ENCODE measurements around the gene ARHGAP22.
"Not testable (repeated sequence)": the region's sequence is repeated elsewhere in the genome, so short reads cannot be mapped to it uniquely, and the experiment has no call there.

Gene ARHGAP22

DNA sequence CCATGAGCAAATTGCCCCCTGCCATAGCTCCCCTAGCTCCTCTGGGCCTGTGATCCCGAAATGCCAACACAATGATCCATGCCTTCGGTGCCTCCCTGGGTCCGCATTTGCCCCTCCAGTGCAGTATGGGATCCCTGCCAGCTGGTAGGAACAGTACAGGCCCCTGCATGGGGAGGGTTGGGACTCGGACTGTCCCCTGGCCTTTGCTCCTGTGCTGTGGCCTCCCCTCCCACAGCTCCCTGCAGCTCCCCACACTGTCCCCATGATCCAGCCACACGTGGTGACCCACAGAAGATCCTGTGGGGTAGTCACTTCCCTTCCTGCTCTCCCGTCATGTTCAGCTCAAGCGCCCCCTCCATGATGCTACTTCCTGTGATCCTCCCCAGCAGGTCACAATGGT lies 158.1 kb downstream of the ARHGAP22 start:
- DNase-seq: no peak

DNA sequence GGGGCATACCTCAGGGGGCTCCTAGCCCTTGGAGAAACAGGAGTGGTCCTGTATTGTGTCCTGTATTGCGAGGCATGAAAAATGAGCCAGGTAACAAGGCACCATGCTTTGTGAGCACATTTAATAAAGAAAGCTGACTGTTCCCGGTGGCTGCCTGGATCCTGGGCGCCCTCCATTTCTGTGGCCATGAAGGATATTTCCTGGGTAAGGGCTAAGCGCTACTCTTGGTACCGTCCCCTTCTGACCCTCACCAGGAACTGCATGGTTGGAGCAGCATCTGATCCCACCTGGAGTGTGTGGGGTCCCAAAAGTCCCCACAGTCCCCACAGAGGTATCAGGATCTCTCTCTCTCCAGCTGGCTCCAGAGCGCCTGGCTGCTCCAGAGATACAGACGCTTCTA lies 158.9 kb downstream of the ARHGAP22 start:
- no peak for DNase-seq

DNA sequence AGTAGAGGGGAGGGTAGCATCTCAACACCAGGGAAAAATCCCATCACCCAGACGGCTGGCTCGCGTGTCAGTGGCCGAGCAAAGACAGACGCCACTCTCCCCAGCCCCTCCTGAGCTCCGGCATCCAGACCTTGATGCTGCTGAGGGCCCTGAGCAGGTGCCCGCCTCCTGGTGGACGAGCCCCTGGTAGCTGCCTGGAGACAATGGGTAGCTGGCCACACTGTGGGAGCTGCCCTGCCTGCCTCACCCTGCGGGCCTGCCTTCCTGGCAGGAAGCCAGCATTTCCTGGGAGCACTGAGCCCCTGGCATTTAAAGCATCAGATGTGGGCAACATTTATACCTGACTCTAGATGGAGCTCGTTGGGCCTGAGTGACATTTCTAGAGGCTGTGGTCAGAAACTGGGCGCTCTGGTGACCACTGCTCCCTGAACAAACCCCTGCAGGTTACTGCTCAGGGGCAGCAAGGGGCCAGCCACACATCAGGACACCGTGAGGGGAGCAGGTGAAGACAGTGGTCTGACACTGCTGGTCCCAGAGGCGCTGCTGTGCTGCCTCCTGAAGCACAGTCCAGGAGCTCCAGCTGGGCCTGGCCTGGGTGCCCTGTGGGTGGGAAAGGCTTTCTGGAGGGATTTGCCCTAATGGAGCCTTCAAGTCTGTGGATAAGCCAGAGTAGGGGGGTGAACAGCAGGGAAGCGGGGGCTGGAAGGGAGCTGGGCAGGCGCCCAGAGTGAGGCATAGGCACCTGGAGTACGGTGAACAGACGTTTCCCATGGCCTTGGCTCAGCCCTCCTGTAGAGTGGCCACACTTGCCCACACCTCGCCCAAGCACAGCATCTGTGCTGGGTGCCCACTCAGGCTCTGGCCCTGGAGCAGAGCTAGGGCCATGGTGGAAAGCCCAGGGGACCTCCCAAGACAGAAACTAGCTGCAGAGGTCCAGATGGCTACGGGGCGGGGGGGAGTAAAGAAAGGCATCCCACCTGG lies 159.7 kb downstream of the ARHGAP22 start:
- peak; percentile 35 for DNase-seq

DNA sequence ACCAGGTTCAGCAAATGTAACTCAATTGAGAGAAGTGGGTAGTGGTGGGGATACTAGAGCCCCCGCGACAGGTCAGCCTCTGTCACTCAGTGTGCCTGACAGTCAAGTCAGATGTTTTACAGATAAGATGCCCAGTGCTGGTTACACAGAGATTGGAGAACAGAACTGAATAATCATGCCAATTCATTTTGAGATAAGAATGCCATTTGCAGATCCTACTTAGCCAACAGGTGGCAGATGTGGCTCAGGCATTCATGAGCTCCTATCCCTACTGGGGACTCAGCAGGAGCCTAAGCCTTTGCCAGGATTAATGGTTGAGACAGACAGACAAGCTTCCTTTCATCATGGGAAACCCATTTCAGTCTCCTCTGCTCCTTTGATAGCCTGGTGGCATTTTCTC lies 160.6 kb downstream of the ARHGAP22 start:
- no peak for DNase-seq

DNA sequence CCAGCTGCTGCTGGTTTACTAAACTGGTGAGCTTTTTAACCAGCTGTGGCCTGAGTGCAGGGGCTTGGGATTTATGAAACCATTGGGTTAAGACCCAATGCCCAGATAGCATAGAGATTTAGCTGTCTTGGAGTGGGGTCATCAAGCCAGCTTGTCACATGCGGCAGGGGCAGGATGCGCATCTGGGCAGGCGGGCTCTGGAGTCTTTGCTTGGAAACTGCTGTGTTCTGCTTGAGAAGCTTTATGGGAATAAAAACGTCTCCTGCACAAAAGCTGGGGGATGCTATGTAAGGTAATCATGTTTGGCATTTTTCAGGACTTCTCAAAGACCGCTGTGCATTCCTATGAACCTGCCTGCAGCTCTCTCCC lies 162.1 kb downstream of the ARHGAP22 start:
- no peak for DNase-seq

DNA sequence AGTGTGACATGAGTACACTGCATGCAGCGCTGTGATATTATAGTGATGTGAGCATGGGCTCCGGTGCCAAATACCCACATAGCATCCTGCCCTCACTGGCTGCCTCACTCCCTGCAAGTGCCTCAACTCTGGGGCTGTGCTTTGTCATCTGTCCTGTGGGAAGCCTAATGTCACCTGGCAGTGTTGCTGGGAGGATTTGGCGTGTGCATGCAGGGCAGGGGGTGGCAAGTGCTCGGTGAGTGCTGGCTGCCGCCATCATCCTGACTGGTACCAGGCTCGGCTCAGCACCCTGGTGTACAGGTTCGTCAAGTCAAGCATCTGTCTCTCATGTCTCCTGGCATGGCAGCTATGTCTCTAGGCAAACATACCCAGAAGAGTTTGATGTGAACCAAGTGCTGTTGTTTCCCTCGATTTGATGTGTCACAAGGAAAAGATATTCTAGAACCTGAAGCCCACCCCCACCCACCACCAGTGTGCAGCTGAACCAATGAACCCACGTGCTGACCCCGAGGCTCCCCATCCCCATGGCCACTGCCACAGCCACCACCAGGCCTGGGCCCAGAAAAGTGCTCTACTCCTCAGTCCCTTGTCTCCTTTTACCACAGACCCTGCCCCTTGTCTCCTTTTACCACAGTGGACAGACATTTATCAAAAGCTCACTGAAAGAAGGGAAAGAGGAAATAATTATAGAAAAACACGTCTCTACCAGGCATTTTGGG lies 162.6 kb downstream of the ARHGAP22 start:
- no peak for DNase-seq

DNA sequence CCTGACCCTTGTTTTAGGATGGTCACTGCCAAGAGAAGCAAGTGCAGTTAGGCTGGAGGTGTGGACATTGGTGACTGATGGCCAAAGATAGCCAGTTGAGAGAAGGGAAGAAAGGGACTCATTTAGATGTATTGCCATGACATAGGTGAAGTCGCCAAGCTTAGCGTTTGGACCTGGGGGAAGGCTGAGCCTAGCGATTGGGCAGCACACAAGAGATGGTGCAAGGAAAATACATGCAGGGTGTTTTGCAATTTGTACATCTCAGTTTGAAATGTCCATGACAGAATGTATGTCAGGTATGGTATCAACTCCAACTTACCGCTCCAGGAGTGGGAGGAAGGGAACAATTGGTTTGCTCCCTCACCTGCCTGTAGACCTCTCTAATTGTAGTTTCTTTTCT lies 164.1 kb downstream of the ARHGAP22 start:
- DNase-seq: no peak

DNA sequence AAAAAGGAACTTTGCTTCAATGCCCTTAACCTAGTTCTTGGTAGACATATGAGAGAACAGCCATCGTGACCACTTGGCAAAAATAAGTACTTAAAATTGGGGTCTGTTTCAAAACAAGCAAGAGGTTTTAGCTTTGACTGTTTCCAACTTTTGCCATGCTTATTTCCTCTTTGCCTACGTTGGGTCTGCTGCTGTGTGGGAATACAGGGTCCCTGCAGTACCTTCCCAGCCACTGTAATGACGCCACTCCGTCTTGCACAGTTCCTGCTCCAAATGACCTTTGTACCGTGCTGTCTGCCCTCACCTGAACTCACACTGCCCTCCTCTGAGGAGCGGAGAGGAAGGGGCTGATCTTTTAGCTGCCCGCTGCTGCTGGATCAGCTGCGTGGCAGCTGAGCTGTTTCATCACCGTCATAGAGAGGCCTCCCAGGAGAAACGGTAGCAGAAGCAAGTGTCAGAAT lies 165.3 kb downstream of the ARHGAP22 start:
- DNase-seq: no peak

DNA sequence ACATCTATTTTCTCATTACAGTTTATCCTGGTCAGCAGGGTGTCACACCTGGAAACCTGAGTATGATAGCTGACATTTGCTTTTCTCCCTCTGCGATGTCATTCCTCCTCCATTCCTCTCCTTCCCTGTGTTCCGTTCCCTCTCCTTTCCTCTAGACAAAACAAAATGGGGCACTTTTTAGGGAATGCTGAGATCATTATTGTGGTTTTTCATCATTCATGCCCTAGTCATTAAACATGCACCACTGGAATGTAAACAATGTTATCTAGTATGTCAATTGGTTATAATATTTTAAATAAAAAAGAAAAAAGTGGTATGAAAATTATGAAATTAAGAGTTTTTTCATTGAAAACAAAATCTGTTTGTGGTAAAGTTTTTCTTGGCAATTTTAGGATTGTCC lies 165.8 kb downstream of the ARHGAP22 start:
- no peak for DNase-seq

DNA sequence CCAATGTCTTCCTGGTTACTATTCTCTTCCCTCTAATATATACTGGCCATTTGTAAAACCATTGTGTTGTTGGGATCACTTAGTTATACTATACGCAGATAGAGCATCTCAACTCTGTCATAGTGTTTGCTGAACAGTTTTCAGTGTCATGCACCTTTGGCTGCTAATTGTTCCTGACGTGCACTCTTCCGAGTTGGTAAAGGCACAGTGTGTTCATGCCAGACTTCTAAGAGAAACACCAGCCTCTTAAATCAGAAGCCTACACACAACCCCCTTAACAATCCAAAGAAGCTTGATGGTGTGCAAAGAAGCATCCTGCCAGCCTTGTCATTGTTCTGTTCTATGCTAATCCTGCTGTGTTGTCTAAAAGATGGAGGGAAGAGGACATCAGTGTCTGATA lies 167.3 kb downstream of the ARHGAP22 start:
- no peak for DNase-seq

DNA sequence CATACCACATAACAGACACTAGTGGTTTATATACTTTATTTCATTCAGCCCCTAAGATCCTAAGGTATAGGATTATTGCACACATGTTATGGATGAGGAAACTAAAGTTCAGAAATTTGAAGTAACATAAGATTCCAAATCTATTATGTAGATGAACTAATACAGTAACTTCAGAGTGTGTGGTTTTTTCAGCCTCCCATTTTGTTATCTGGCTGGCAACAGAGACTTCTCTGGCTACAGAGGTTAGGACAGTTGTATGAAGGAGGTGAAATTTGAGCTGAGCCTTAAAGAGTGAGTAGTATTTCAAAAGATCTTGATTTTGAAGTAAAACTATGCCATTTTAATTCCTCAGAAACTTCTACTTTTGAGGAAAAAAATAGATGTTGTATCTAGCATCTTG lies 173.0 kb downstream of the ARHGAP22 start:
- DNase-seq: no peak

DNA sequence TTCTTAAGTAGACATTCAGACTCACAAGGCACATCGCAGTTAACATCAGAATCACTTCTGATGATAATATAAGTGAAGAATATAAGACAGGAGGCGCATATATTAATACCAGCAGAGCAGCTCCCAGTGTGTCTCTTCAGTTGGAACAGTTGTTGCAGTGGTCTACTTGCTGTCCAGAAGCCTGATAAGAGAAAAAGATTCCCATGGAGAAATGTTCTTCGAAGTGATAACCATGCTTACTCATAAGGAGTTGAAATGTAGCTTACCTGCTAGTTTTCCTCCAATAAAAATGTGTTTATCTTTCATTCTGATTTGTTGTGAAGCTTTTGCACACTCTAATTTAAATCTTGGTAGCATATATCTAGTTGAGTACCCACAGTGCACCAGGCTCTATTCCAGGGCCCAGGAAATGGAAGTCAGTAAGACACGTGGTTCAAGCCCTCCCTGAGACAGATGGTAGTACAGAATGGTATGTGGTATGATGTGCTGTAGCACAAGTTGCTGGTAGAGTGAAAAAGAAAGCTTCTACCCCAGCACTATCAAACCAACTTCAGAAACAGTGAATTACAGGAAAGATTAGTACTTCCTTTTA lies 174.4 kb downstream of the ARHGAP22 start:
- DNase-seq: no peak

DNA sequence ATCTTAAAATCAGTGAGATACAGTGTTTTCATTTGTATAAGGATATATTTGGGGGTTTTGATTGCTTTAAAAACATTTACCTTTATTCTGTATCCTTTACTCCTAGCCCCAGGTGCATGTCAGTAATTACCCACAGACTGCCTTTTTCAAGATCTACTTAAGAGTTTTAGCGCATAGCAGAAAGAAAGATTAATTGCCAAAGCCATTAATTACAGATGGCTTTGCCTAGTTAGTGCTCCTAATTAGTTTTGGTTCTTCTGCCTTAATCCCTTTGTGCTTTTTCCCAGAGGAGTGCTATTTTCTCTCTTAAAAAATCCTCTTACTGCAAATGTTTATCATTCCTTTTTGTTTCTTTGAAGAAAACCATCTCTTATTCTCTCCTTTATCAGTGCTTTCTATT lies 175.6 kb downstream of the ARHGAP22 start:
- DNase-seq: no peak

DNA sequence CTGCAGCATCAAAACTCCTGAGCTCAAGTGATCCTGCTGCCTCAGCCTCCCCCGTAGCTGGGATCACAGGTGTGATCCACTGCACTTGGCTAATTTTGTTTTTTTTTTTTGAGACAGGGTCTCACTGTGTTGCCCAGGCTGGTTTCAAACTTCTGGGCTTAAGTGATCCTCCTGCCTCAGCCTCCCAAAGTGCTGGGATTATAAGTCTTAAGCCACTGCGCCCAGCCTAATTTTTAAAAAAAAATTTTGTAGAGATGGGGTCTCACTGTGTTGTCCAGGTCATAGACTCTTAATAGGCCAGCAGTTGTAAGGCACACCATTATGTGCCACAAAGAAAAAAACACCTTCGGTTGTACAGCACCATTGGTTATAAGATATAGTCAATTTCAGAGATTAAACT lies 176.0 kb downstream of the ARHGAP22 start:
- no peak for DNase-seq

DNA sequence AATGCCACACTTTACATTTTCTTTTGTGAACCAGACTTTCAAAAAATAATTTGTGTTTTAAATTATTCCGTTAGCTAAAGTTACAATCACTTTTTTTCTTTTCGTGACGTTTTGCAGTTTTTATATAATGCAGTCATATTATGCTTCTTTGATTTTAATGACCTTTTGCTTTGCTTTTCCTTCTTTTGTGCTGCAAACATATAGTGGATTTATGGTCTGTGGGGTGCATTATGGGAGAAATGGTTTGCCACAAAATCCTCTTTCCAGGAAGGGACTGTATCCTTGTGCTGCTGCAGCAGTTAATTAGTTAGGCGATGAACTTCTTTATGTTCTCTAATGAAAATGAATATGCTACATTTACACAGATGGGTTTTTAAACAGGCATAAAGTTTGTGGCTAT lies 181.0 kb downstream of the ARHGAP22 start:
- no peak for DNase-seq

DNA sequence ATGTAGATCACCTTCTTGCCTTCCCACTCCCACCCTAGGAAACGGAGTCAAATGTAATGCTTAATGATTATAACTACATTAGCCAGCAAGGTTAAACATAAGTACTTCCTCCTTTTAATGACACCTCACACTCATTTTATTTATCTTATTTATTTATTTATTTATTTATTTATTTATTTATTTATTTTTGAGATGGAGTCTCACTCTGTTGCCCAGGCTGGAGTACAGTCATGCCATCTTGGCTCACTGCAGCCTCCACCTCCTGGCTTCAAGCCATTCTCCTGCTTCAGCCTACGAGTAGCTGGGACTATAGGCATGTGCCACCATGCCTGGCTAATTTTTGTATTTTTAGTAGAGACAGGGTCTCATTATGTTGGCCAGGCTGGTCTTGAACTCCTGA lies 183.0 kb downstream of the ARHGAP22 start:
- DNase-seq: not testable (repeated sequence)

DNA sequence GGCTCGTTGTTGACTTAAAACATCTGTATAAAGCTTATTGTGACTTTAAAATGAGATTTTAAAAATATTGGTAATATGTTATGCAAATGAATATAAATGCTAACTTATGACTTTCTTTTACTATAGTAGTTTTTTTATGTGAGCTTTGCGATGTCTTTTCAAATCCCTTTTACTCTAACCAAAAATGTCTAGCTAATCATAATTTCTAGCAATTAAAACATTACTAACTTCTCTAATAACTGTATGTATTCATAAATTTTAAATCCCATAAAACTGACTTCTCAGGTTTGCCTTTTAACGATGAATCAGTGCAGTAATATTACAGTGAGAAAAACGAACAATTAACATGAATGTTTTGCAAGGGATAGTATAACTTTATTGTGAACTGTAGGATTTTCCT lies 185.2 kb downstream of the ARHGAP22 start:
- DNase-seq: no peak

DNA sequence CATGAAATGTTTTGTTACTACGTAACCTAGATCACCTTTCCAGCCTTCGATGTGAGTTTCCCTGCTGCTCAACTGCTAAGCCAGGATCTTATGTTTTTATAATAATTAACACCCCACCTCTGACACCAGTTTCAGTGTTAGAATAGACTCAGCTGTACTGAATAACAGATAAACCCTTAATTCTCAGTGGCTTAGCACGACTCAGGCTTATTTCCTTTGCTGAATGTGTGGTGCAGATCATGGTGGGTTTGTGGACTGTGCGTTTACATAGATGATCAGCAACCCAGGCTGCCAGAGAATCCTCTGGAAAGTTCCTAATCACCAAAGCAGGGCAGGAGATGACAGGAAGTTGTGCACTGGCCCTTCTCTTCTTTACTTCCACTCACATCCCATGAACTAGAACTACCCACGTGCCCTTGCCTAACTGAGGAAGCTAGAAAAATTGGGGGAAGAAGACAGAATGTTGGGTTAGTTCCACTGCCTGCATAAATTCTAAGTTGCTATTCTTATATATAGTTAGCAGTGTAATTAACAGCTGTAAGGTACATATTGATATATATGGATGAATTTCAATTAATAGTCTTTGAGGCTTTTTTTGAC lies 186.6 kb downstream of the ARHGAP22 start:
- DNase-seq: no peak

DNA sequence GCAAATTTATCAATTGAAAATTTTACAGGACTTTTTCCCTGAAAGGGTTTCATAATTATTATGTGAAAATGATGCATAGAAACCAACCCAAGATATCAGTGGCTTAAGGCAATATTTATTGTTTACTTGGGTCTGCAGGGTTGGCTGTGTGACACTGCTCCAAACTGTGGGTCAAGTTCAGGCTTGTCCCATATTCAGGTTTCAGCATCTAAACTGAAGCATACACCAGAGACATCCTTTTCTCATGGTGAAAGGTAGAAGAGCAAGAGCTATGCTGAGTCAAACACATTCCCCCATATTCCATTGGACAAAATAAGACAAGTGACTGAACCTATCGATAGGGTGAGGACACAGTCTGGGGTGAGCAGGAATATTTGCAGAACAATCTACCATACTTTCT lies 187.5 kb downstream of the ARHGAP22 start:
- no peak for DNase-seq

DNA sequence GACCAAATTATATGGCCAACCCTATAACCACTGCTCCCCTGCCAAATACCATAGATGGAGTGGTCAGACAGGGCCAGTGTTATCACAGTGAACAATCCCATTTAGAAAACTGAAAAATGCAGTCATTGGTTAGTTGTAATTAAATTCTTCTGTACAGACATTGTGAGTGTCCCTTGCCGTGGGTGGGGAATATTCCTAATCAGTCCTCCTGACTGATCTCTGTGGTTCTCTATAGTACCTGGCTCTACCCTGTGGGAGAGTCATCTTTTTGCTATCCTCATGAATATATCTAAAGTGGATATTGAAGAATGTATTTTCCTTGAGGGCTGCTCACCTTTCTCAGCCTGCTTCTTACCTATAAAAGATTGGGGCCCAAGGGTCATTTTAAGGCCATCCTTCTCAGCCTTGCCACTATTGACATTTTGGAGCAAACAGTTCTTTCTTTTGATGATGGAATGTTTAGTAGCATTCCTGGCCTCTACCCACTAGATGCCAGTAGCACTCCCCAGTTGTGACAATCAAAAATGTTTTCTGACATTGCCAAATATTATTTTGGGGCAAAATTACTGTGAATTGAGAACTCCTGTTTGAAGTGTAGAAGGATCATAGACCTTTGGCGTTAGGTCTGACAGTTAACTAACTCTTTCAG lies 188.2 kb downstream of the ARHGAP22 start:
- no peak for DNase-seq

DNA sequence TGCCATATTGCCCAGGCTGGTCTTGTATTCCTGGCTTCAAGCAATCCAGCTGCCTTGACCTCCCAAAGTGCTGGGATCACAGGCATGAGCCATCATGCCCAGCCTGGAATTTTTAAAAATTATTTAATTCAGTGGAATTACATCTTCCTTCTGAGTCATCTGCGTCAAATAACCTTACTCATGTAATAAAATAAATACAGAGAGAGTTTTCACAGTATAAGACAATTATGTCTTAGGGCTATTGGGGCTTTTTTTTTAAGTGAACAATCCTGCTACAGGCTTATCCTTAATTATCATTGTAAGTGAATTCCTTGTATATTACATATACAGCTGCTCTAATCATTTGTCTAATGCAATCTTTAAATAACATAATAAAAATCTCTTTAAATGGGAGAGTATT lies 190.1 kb downstream of the ARHGAP22 start:
- no peak for DNase-seq

DNA sequence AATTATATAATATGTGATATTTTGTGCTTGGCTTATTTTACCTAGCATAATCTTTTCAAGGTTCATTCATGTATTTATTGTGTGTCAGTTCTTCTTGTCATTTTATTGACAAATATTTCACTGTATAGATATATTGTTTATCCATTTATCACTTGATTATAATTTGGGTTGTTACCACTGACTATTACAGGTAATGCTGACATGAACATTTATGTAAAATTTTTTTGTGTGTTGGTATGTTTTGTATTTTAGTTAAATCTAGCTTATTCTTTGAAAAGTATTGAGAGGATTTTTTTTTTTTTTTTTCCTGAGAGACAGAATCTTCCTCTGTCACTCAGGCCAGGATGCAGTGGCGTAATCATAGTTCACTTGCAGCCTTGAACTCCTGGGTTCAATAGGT lies 190.7 kb downstream of the ARHGAP22 start:
- DNase-seq: no peak

DNA sequence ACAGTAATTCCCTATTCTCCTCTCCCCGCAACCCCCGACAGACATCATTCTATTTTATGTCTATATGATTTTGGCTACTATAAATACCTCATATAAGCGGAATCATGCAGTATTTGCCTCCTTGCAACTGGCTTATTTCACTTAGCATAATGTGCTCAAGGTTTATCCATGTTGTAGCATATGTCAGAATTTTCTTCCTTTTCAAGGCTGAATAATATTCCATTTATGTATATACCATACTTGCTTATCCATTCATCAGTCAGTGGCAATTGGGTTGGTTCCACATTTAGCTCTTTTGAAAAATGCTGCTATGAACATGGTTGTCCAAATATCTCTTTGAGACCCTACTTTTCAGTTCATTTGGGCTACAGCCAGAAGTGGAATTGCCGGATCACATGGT lies 191.9 kb downstream of the ARHGAP22 start:
- DNase-seq: no peak

Data from NCI-H510A (cell line).